AML-193 (cell line): ENCODE measurements around the gene ZBBX.
"Not testable (repeated sequence)": the region's sequence is repeated elsewhere in the genome, so short reads cannot be mapped to it uniquely, and the experiment has no call there.

Source experiments
- DNase-seq, 2 experiments: peaks; one replicate each; lab custom pipeline; 2025; lab: John Stamatoyannopoulos, UW

Gene ZBBX

GRCh38 chr3:167380004-167380689 is at the start of gene ZBBX:
Gene ZBBX (minus strand): TSS chr3:167380297. CDS start chr3:167372901, 7,396 bp downstream.
- no peak for DNase-seq

- DNase-seq, result not testable (repeated sequence)
These were observed 46.9 kb upstream of the ZBBX start for GRCh38 chr3:167426962-167427361.

- not testable (repeated sequence) for DNase-seq
These were observed 42.3 kb upstream of the ZBBX start for GRCh38 chr3:167422396-167422795.

GRCh38 chr3:167409611-167410010 is 29.5 kb upstream of the ZBBX start:
- no peak for DNase-seq

- peak; percentile 71 to 78 for DNase-seq
These were observed 26.9 kb upstream of the ZBBX start for GRCh38 chr3:167406876-167407492.

- no peak for DNase-seq
These were observed 17.7 kb upstream of the ZBBX start for GRCh38 chr3:167397826-167398225.

- no peak for DNase-seq
These were observed 16.0 kb upstream of the ZBBX start for GRCh38 chr3:167396075-167396474.

- DNase-seq, result peak; percentile 12 to 21
These were observed 13.9 kb upstream of the ZBBX start for GRCh38 chr3:167394003-167394402.

GRCh38 chr3:167382155-167382554 is 2.1 kb upstream of the ZBBX start:
- DNase-seq, result no peak

- DNase-seq, result no peak
These were observed 4.6 kb downstream of the ZBBX start for GRCh38 chr3:167375478-167375877.

GRCh38 chr3:167372138-167372537 is 8.0 kb downstream of the ZBBX start:
- DNase-seq, result no peak

- no peak for DNase-seq
These were observed 18.1 kb downstream of the ZBBX start for GRCh38 chr3:167361948-167362347.

GRCh38 chr3:167361306-167361705 is 18.8 kb downstream of the ZBBX start:
- no peak for DNase-seq

- DNase-seq, result no peak
These were observed 24.7 kb downstream of the ZBBX start for GRCh38 chr3:167355446-167355845.

- no peak for DNase-seq
These were observed 25.3 kb downstream of the ZBBX start for GRCh38 chr3:167354751-167355150.

- peak; percentile 61 to 70 for DNase-seq
These were observed 29.7 kb downstream of the ZBBX start for GRCh38 chr3:167350245-167350862.

- no peak for DNase-seq
These were observed 33.9 kb downstream of the ZBBX start for GRCh38 chr3:167346171-167346570.

GRCh38 chr3:167330993-167331785 is 48.9 kb downstream of the ZBBX start:
- no peak for DNase-seq

GRCh38 chr3:167323572-167323971 is 56.5 kb downstream of the ZBBX start:
- no peak for DNase-seq

- DNase-seq, result peak; percentile 88 to 91
These were observed 61.0 kb downstream of the ZBBX start for GRCh38 chr3:167318996-167319615.

- peak; percentile 63 to 65 for DNase-seq
These were observed 61.8 kb downstream of the ZBBX start for GRCh38 chr3:167318306-167318705.

- no peak for DNase-seq
These were observed 73.8 kb downstream of the ZBBX start for GRCh38 chr3:167306319-167306718.
